ENCODE results near the gene TSKU. TPM values are rescaled to one million over a fixed set of nuclear protein-coding genes. Genes with fewer than 3 reads are reported as not detected.

TSKU gene
- total RNA-seq: 3.0 and 3.9 TPM in 2 replicates

GRCh38 chr11:76783294-76783895 lies at the start of gene TSKU:
Gene TSKU, plus strand, starts transcription at chr11:76783356. Its CDS starts 12,261 bp downstream, at chr11:76795617.

Other genes with a start within 250 kb of the TSKU start
- 34.5 and 39.3 TPM in 2 replicates for gene LRRC32, start 112.6 kb upstream of the TSKU start, total RNA-seq
- 27.1 and 29.1 TPM in 2 replicates for gene ACER3, start 77.6 kb downstream of the TSKU start, total RNA-seq